ENCODE data around the gene ALPK3. TPM values are rescaled to one million over a fixed set of nuclear protein-coding genes. Genes with fewer than 3 reads are reported as not detected.

Gene ALPK3
- polyA plus RNA-seq, 1 donor, result 9.4 TPM

DNA sequence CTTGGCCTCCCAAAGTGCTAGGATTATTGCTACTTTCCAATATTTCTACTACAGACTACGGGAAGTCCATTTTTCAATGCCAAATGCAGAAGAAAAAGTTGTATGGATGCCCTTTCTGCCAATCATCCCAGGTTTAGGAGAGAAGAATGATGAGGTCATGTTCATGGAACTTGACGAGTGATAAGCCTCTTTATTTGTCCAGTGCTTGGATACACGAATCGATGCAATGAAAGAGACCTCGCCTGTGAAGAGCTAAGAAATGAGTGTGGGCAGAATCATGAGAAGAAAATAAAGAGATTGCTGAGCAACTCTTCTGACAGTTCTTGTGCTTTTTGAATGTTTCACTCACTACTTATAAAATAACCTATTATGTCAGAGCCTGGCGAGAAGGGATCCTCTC is 66.3 kb downstream of the ALPK3 start:
- WGBS (ENCODE audit: insufficient coverage, low lambda C conversion rate), result no CpG with 5 or more reads among the region's 6 CpGs

DNA sequence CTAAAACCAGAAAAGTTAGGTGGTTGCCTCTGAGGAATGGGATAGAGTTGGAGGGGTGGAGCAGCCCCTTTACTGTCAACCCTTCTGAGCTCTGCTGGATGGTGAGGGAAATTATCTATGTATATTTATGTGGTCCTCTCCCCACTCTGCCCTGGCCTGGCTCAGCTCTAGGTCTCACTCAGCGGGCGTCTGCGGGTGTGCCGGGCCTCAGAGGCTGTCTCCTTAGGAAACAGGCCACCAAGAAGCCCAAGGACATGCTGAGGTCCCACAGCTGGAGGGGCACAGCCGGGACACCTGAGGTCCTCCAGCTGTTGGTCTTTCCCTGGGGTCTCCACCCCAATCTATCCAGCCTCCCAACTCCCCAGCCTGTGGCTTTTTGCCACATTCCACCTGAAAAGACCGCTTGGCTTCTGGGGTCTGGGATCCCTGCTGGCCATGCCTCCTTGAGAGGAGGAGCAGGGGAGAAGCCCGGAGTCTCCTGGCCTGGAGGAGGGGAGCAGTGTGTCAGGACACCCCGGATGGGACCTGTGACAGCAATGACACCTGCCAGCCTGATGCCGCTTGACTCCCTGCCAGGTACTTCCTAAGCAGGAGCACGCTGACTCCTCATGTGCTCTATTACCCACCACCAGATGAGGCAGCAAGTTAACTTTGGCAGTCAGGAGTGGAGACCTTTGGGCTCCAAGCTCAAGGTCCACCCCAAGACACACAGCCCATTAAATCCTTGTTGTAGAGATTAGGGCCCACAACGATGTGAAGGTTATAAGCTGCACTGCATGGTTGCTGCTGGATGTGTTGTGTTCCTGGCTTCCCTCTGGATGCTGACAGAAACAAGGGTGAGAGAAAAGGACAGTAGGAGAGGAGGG is 67.0 kb downstream of the ALPK3 start, which contains the start of gene SLC28A1:
TSS of gene SLC28A1 (plus strand) at position 747 of the 866 bp plus-strand sequence. CDS start 3,099 bp downstream, outside the sequence.
- Histone ChIP-seq H3K4me1 (ENCODE audit: control insufficient read depth, insufficient read depth, low read length) (peaks cover 29% of the 10 kb centered on the region), H3K36me3 (ENCODE audit: control insufficient read depth, insufficient read depth, low read length) (no peaks in the 10 kb centered on the region), H3K4me3 (ENCODE audit: low read length) (no peak within 1 kb of the TSS), H3K27me3 (ENCODE audit: control insufficient read depth, insufficient read depth, low read length) (no peaks in the 10 kb centered on the region), H3K9me3 (ENCODE audit: control insufficient read depth, low read depth, low read length) (no peaks in the 10 kb centered on the region), H3K27ac (ENCODE audit: low read length) (peak within 1 kb of the TSS; percentile 83)
- DNase-seq, result peak; percentile 94 to 97
- WGBS (ENCODE audit: insufficient coverage, low lambda C conversion rate), result no CpG with 5 or more reads among the region's 11 CpGs

More for the DNA sequence above, 66.3 kb downstream of the ALPK3 start:
- no peaks in the 10 kb centered on the region for H3K9me3 ChIP-seq (ENCODE audit: control insufficient read depth, low read depth, low read length)
- H3K27me3 ChIP-seq (ENCODE audit: control insufficient read depth, insufficient read depth, low read length), result no peaks in the 10 kb centered on the region
- DNase-seq, result peak in 1 of 2 donors; percentile 22
- H3K27ac ChIP-seq (ENCODE audit: low read length), result peak overlapping the region; percentile 83
- H3K4me3 ChIP-seq (ENCODE audit: low read length), result no peak overlapping the region
- H3K36me3 ChIP-seq (ENCODE audit: control insufficient read depth, insufficient read depth, low read length), result no peaks in the 10 kb centered on the region
- H3K4me1 ChIP-seq (ENCODE audit: control insufficient read depth, insufficient read depth, low read length), result peaks cover 25% of the 10 kb centered on the region

DNA sequence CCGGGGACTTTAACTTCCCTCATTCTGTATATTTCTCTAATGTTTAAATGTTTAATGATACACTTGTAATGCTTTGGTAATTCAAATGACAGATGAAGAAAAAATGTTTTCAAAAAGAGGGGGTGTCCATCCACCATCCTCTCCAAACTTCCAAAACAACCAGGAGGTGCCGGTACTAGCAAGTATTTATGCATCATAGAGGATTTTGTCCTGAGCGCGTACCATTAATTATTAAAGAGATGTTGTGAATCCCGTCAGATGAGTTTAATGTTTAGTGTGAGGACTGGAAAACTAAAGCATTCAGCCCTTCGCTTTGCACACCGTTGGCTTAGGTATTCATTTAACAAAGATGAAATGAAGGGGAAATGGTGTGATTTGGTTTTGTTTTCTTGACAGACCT is 68.6 kb downstream of the ALPK3 start:
- no peak overlapping the region for H3K4me3 ChIP-seq (ENCODE audit: low read length)
- no peaks in the 10 kb centered on the region for H3K9me3 ChIP-seq (ENCODE audit: control insufficient read depth, low read depth, low read length)
- H3K4me1 ChIP-seq (ENCODE audit: control insufficient read depth, insufficient read depth, low read length), result peaks cover 36% of the 10 kb centered on the region
- H3K27me3 ChIP-seq (ENCODE audit: control insufficient read depth, insufficient read depth, low read length), result no peaks in the 10 kb centered on the region
- no CpG with 5 or more reads among the region's 7 CpGs for WGBS (ENCODE audit: insufficient coverage, low lambda C conversion rate)
- H3K36me3 ChIP-seq (ENCODE audit: control insufficient read depth, insufficient read depth, low read length), result peaks cover 3% of the 10 kb centered on the region
- H3K27ac ChIP-seq (ENCODE audit: low read length), result peak overlapping the region; percentile 82
- DNase-seq, result no peak

DNA sequence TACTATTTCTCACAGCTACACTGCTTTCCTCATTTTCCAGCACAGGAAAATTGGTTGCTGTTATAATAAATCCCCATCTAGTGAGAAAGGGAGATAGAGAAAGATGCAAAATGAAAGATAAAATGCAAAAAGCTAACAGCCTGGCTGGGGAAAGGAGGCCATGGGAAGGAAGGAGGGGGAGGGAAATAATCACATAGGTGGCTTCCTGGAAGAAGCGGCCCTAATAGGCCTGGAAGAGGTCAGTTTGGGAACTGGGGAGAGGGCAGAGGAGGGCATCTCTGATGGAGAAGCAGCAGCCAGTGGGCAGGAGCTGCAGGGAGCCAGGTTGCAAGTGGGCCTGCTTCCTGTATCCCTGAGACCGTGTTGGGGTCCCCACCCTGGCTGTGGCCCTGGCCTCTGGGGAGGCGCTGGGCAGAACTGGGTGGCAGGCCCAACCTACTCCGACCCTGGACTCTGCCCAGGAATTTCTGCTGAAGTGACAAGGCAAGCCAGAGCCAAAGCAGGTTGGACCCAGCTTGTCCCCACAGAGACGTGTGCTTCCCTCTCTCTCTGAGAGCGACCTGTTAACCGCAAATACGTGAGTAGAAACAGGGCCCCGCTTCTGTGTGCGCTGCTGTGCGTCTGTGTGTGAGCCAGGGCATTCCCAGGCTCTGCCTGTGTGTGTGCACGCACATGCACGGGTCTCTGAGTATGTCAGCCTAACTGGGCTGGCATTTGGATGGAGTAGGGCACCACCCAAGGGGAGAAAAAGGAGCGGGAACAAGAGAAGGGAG is 69.2 kb downstream of the ALPK3 start:
- no CpG with 5 or more reads among the region's 14 CpGs for WGBS (ENCODE audit: insufficient coverage, low lambda C conversion rate)
- Histone ChIP-seq H3K4me1 (ENCODE audit: control insufficient read depth, insufficient read depth, low read length) (peaks cover 41% of the 10 kb centered on the region), H3K36me3 (ENCODE audit: control insufficient read depth, insufficient read depth, low read length) (peaks cover 3% of the 10 kb centered on the region), H3K27me3 (ENCODE audit: control insufficient read depth, insufficient read depth, low read length) (no peaks in the 10 kb centered on the region), H3K27ac (ENCODE audit: low read length) (peak overlapping the region; percentile 82), H3K4me3 (ENCODE audit: low read length) (peak overlapping the region; percentile 28), H3K9me3 (ENCODE audit: control insufficient read depth, low read depth, low read length) (no peaks in the 10 kb centered on the region)
- DNase-seq, result peak; percentile 69 to 88

DNA sequence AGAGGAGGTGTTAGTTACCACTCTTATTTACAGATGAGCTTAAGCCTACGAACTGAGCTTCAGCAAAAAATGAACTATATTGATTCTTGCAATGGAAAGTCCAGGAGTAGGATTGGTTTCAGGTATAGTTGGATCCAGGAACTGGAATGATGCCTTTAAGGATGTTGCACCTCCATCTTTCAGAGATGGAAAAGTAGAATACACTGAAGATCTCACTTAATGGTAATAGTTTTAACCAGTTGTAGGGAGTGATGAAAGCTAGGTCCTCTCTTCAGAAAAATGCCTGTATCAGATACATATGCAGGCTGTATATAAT is 69.8 kb downstream of the ALPK3 start:
- Histone ChIP-seq H3K9me3 (ENCODE audit: control insufficient read depth, low read depth, low read length) (no peaks in the 10 kb centered on the region), H3K27me3 (ENCODE audit: control insufficient read depth, insufficient read depth, low read length) (no peaks in the 10 kb centered on the region), H3K27ac (ENCODE audit: low read length) (peak overlapping the region; percentile 82), H3K4me1 (ENCODE audit: control insufficient read depth, insufficient read depth, low read length) (peaks cover 43% of the 10 kb centered on the region), H3K36me3 (ENCODE audit: control insufficient read depth, insufficient read depth, low read length) (peaks cover 3% of the 10 kb centered on the region), H3K4me3 (ENCODE audit: low read length) (peak overlapping the region; percentile 28)
- no peak for DNase-seq
- no CpG with 5 or more reads among the region's 1 CpG for WGBS (ENCODE audit: insufficient coverage, low lambda C conversion rate)

DNA sequence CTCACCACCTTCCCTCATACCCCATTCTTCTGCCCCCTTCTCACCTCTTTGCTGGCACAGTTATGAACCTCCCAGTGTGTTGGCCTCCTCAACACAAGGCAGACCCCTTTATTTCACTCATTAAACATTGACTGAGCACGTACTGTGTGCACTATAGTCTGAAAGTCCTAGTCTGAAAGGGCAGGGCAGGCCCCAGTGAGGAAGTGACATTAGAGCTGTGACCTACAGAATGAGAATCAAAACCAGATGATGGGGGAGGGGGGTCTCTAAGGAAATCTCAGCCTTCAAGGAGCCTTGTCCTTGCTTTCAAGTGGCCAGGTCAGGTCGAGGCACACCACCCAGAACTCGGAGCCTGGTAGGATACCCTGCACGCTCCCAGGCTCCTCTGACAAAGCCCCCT is 70.8 kb downstream of the ALPK3 start:
- Histone ChIP-seq H3K4me1 (ENCODE audit: control insufficient read depth, insufficient read depth, low read length) (peaks cover 43% of the 10 kb centered on the region), H3K36me3 (ENCODE audit: control insufficient read depth, insufficient read depth, low read length) (peaks cover 3% of the 10 kb centered on the region), H3K4me3 (ENCODE audit: low read length) (peak overlapping the region; percentile 28), H3K27ac (ENCODE audit: low read length) (peak overlapping the region; percentile 82), H3K9me3 (ENCODE audit: control insufficient read depth, low read depth, low read length) (no peaks in the 10 kb centered on the region), H3K27me3 (ENCODE audit: control insufficient read depth, insufficient read depth, low read length) (no peaks in the 10 kb centered on the region)
- WGBS (ENCODE audit: insufficient coverage, low lambda C conversion rate), result no CpG with 5 or more reads among the region's 4 CpGs
- peak in 1 of 2 donors; percentile 64 for DNase-seq

DNA sequence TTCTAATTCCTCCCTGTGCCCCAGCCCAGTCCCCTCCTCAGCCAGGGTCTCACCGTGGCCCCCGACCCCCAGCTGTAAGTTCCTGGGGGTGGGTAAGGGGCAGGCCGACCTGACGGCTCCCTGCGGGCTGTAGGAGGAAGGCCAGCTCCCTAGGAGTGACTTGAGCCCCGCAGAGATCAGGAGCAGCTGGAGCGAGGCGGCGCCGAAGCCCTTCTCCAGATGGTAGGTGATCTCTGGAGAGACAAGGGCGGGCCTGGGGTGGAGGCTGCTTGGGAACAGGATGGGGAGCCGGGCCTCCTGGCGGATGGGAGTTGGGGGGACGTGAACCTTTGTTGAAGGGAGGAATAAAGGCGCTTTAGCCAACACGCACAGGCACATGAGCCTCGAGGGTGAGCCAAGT is 71.5 kb downstream of the ALPK3 start:
- no peaks in the 10 kb centered on the region for H3K27me3 ChIP-seq (ENCODE audit: control insufficient read depth, insufficient read depth, low read length)
- H3K36me3 ChIP-seq (ENCODE audit: control insufficient read depth, insufficient read depth, low read length), result peaks cover 3% of the 10 kb centered on the region
- peak overlapping the region; percentile 2 for H3K4me3 ChIP-seq (ENCODE audit: low read length)
- DNase-seq, result no peak
- peak overlapping the region; percentile 82 for H3K27ac ChIP-seq (ENCODE audit: low read length)
- peaks cover 43% of the 10 kb centered on the region for H3K4me1 ChIP-seq (ENCODE audit: control insufficient read depth, insufficient read depth, low read length)
- no CpG with 5 or more reads among the region's 17 CpGs for WGBS (ENCODE audit: insufficient coverage, low lambda C conversion rate)
- no peaks in the 10 kb centered on the region for H3K9me3 ChIP-seq (ENCODE audit: control insufficient read depth, low read depth, low read length)

DNA sequence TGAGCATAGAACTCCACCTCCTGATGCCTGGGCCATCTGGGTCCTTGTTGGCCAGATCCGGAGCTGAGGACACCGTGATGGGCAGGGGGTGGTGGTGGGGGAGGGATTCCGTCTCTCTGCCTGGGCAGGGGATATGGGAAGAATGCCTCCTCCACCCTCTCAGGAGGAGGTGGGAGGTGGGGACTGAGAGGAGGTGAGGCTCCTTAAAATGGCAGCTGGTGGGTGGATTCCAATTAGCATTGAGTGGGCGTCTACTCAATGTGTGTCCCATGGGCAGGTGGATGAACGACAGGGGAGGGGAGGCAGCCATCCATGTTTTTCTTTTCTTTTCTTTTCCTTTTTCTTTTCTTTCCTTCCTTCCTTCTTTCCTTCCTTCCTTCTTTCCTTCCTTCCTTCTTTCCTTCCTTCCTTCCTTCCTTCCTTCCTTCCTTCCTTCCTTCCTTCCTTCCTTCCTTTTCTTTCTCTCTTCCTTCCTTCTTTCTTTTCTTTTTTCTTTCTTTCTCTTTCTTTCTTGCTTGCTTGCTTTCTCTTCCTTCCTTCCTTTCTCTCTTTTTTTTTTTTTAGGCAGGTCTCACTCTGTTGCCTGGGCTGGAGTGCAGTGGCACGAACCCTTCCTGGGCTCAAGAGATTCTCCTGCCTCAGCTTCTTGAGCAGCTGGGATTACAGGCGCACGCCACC is 72.3 kb downstream of the ALPK3 start:
- peaks cover 3% of the 10 kb centered on the region for H3K36me3 ChIP-seq (ENCODE audit: control insufficient read depth, insufficient read depth, low read length)
- no peak for DNase-seq
- no peak overlapping the region for H3K4me3 ChIP-seq (ENCODE audit: low read length)
- no peaks in the 10 kb centered on the region for H3K27me3 ChIP-seq (ENCODE audit: control insufficient read depth, insufficient read depth, low read length)
- H3K27ac ChIP-seq (ENCODE audit: low read length), result peak overlapping the region; percentile 82
- 100% methylated on average over 1 of the region's 8 CpGs for WGBS (ENCODE audit: insufficient coverage, low lambda C conversion rate)
- peaks cover 36% of the 10 kb centered on the region for H3K4me1 ChIP-seq (ENCODE audit: control insufficient read depth, insufficient read depth, low read length)
- H3K9me3 ChIP-seq (ENCODE audit: control insufficient read depth, low read depth, low read length), result no peaks in the 10 kb centered on the region

DNA sequence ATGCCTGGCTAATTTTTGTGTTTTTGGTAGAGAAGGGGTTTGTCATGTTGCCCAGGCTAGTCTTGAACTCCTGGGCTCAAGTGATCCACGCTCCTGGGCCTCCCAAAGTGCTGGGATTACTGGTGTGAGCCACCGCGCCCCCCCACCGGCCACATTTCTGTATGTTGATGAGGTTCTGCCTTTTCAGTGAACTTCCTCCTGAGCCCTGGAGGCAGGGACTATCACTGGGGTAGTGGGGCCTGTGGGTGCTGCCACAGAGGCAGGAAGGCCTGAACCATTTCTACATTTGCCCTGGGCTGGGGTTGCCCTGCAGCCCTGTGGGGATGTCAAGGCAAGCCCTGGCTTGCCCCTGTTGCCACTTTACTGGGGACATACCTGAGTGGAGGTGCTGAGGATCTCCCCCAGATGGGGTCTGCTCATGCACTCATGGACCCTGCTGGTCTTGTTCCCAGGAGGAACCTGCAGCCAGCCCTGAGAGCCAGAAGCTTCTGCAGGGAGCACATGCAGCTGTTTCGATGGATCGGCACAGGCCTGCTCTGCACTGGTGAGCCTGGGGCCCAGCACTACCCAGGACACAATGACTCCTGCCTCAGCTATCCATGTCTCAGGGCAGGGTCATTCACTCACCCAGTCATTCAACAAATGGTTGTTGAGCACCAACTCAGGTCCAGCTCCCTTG is 73.0 kb downstream of the ALPK3 start:
- H3K27me3 ChIP-seq (ENCODE audit: control insufficient read depth, insufficient read depth, low read length), result no peaks in the 10 kb centered on the region
- no peak overlapping the region for H3K4me3 ChIP-seq (ENCODE audit: low read length)
- H3K36me3 ChIP-seq (ENCODE audit: control insufficient read depth, insufficient read depth, low read length), result peaks cover 8% of the 10 kb centered on the region
- WGBS (ENCODE audit: insufficient coverage, low lambda C conversion rate), result no CpG with 5 or more reads among the region's 6 CpGs
- peak overlapping the region; percentile 49 for H3K27ac ChIP-seq (ENCODE audit: low read length)
- H3K9me3 ChIP-seq (ENCODE audit: control insufficient read depth, low read depth, low read length), result no peaks in the 10 kb centered on the region
- peaks cover 31% of the 10 kb centered on the region for H3K4me1 ChIP-seq (ENCODE audit: control insufficient read depth, insufficient read depth, low read length)
- no peak for DNase-seq
